ENCODE measurements around the gene GSC. TPM values are rescaled to one million over a fixed set of nuclear protein-coding genes. Genes with fewer than 3 reads are reported as not detected.
A peak's percentile ranks its signal among the peaks of the same experiment; 100 is the strongest.

GSC gene
- total and polyA plus RNA-seq, 2 donors from 2014 or later = not detected

GRCh38 chr14:94767321-94767878 is 2.5 kb downstream of the GSC start:
- DNase-seq (peak in 1 of 5 donors; percentile 27), FAIRE-seq (no peak)
- Histone ChIP-seq H3K9ac (ENCODE audit: low read length in 3 of 3) (no peak overlapping the region), H3K9me3 (ENCODE audit: control insufficient read depth in 2 of 3, insufficient read depth in 1 of 3, low read length in 3 of 3) (no peaks in the 10 kb centered on the region), H3K27ac (ENCODE audit: low read depth in 2 of 2, low read length in 2 of 2) (no peak overlapping the region), H3K4me1 (ENCODE audit: control insufficient read depth in 2 of 3, insufficient read depth in 2 of 3, low read depth in 1 of 3, low read length in 3 of 3) (peaks cover 0 to 3% (median 0%) of the 10 kb centered on the region in 3 donors), H3K4me3 (ENCODE audit: low read length in 3 of 3) (no peak overlapping the region), H3K36me3 (ENCODE audit: control insufficient read depth in 2 of 3, insufficient read depth in 3 of 3, low read length in 3 of 3) (no peaks in the 10 kb centered on the region), H3K27me3 (ENCODE audit: control insufficient read depth, insufficient read depth, low read length) (peaks cover 60% of the 10 kb centered on the region)
- TF ChIP-seq, protein P1, sequence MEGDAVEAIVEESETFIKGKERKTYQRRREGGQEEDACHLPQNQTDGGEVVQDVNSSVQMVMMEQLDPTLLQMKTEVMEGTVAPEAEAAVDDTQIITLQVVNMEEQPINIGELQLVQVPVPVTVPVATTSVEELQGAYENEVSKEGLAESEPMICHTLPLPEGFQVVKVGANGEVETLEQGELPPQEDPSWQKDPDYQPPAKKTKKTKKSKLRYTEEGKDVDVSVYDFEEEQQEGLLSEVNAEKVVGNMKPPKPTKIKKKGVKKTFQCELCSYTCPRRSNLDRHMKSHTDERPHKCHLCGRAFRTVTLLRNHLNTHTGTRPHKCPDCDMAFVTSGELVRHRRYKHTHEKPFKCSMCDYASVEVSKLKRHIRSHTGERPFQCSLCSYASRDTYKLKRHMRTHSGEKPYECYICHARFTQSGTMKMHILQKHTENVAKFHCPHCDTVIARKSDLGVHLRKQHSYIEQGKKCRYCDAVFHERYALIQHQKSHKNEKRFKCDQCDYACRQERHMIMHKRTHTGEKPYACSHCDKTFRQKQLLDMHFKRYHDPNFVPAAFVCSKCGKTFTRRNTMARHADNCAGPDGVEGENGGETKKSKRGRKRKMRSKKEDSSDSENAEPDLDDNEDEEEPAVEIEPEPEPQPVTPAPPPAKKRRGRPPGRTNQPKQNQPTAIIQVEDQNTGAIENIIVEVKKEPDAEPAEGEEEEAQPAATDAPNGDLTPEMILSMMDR (IDR thresholded peaks at IDR 0.05; ENCODE audit: borderline replicate concordance, extremely low read depth, insufficient read depth) = no peak
- intact Hi-C loops (cut with DNase I) = no loop called here

DNA sequence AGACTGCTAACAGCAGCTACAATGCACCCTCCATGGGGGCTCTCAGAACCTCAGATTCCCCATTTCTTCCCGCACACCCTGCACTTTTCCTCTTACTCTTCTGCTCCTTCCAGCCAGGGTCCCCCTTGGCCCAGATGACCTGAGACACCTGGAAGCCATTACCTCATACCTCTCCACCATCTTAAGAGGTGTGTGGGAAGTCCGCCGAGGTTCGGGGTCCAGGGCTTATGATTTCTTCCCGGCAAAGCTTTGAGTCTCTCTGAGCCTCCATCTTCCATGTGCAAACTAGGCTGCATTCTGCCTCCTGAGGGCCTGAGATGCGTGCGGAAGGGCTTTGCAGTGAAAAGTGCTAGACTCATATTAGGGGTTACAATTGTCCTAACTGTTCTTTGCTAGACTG is 5.3 kb downstream of the GSC start:
- H3K4me1 ChIP-seq (ENCODE audit: control insufficient read depth in 2 of 3, insufficient read depth in 2 of 3, low read depth in 1 of 3, low read length in 3 of 3) = peaks cover 0 to 3% (median 0%) of the 10 kb centered on the region in 3 donors
- TF ChIP-seq, protein P1 (IDR thresholded peaks at IDR 0.05; ENCODE audit: borderline replicate concordance, extremely low read depth, insufficient read depth) = no peak
- DNase-seq (no peak), FAIRE-seq (no peak)
- no peak overlapping the region for H3K27ac ChIP-seq (ENCODE audit: low read depth in 2 of 2, low read length in 2 of 2)
- no peak overlapping the region for H3K4me3 ChIP-seq (ENCODE audit: low read length in 3 of 3)
- intact Hi-C loops (cut with DNase I) = no loop called here
- peaks cover 42% of the 10 kb centered on the region for H3K27me3 ChIP-seq (ENCODE audit: control insufficient read depth, insufficient read depth, low read length)
- H3K9me3 ChIP-seq (ENCODE audit: control insufficient read depth in 2 of 3, insufficient read depth in 1 of 3, low read length in 3 of 3) = no peaks in the 10 kb centered on the region
- no peaks in the 10 kb centered on the region for H3K36me3 ChIP-seq (ENCODE audit: control insufficient read depth in 2 of 3, insufficient read depth in 3 of 3, low read length in 3 of 3)
- no peak overlapping the region for H3K9ac ChIP-seq (ENCODE audit: low read length in 3 of 3)

- no peak for DNase-seq
- Histone ChIP-seq H3K4me3 (ENCODE audit: low read length in 3 of 3) (no peak overlapping the region), H3K27me3 (ENCODE audit: control insufficient read depth, insufficient read depth, low read length) (peaks cover 30% of the 10 kb centered on the region), H3K27ac (ENCODE audit: low read depth in 2 of 2, low read length in 2 of 2) (no peak overlapping the region), H3K36me3 (ENCODE audit: control insufficient read depth in 2 of 3, insufficient read depth in 3 of 3, low read length in 3 of 3) (no peaks in the 10 kb centered on the region), H3K9ac (ENCODE audit: low read length in 3 of 3) (no peak overlapping the region), H3K9me3 (ENCODE audit: control insufficient read depth in 2 of 3, insufficient read depth in 1 of 3, low read length in 3 of 3) (no peaks in the 10 kb centered on the region), H3K4me1 (ENCODE audit: control insufficient read depth in 2 of 3, insufficient read depth in 2 of 3, low read depth in 1 of 3, low read length in 3 of 3) (no peaks in the 10 kb centered on the region)
- TF ChIP-seq, protein P1 (IDR thresholded peaks at IDR 0.05; ENCODE audit: borderline replicate concordance, extremely low read depth, insufficient read depth) = no peak
- intact Hi-C loops (cut with DNase I) = no loop called here
- no peak for FAIRE-seq
Measured at GRCh38 chr14:94762431-94762830, 7.5 kb downstream of the GSC start.

DNA sequence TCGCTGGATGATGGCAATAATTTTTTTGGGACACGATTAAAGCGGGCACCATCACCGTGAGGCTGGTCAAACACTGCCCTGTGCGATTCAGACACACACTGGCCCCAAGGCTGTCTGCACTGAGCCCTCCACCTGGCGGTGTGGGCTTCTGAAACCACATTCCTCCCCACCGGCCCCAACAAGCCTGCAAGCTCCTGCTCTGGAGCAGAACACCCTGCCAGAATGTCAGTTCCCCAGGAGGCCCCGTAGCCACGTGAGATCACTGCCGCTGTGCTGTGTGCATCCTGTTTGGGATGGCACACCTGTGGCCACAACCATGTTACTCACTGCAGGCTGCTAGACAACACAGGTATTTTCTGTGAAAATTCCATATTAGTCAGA is 7.9 kb downstream of the GSC start:
- DNase-seq = no peak
- Histone ChIP-seq H3K9ac (ENCODE audit: low read length in 3 of 3) (no peak overlapping the region), H3K27me3 (ENCODE audit: control insufficient read depth, insufficient read depth, low read length) (peaks cover 28% of the 10 kb centered on the region), H3K27ac (ENCODE audit: low read depth in 2 of 2, low read length in 2 of 2) (no peak overlapping the region), H3K9me3 (ENCODE audit: control insufficient read depth in 2 of 3, insufficient read depth in 1 of 3, low read length in 3 of 3) (no peaks in the 10 kb centered on the region), H3K4me1 (ENCODE audit: control insufficient read depth in 2 of 3, insufficient read depth in 2 of 3, low read depth in 1 of 3, low read length in 3 of 3) (no peaks in the 10 kb centered on the region), H3K36me3 (ENCODE audit: control insufficient read depth in 2 of 3, insufficient read depth in 3 of 3, low read length in 3 of 3) (no peaks in the 10 kb centered on the region), H3K4me3 (ENCODE audit: low read length in 3 of 3) (no peak overlapping the region)
- intact Hi-C loops (cut with DNase I) = no loop called here
- FAIRE-seq = no peak
- TF ChIP-seq, protein P1 (IDR thresholded peaks at IDR 0.05; ENCODE audit: borderline replicate concordance, extremely low read depth, insufficient read depth) = no peak

Data from kidney (tissue), 14 donors.